Activated T-cell treated with anti-CD3 and anti-CD28 coated beads for 1 hour (primary cell): ENCODE measurements around the gene TMEM231.
A peak's percentile ranks its signal among the peaks of the same experiment; 100 is the strongest.
"Not testable (repeated sequence)": the region's sequence is repeated elsewhere in the genome, so short reads cannot be mapped to it uniquely, and the experiment has no call there.

ENCODE experiments used
- DNase-seq: peaks from one replicate; pipeline ENCODE4 v3.0.0-alpha.2; 2020; ENCODE audit warnings: low read depth

TMEM231 gene

DNA sequence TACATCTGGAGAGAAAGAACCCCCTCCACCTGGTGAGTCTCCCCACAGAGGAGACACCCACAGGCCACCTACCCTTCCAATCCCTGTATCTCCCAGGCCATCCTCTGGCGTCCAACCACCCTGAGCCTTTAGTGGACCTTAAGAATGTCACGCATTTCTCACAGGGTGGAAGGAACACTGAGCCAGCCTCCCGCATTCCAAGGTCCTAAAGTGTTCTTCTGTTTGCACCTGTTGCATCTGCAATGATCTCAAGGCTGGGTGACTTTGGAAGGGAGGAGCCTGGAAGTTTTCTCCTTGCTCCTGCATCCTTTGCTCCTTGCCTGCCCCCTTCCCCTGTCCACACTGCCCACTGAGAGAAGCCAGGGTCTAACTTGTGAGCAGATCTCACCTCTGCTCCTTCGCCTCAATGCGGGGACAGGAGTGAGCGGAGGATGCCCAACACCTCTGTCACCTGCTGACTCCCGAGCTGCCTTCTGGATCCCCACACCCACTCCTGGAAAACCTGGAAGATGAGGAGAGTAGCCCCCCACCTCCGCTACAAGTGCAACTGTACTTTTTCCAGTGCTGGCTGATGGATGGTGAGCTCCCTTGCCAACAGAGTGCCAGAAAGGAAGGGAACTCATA, 23.8 kb downstream of the TMEM231 start:
- no peak for DNase-seq

DNA sequence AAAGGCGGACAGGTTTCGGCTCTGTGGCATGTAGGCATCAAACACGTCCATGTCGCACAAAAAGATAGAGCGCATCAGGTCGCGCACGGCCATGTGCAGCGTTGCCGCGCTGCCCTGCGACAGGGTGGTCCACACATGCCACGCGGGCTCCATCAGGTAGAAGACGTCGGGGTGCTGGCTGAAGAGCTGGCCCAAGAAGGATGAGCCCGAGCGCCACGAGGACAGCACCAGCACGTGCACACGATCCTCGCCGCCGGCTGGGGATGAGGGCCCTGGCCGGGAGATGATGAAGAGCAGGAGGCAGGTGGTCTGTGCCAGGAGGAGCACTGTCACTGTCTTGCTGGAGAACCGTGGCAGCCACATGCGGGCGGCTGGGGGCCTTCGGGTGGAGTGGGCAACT, 26.1 kb downstream of the TMEM231 start:
- no peak for DNase-seq

DNA sequence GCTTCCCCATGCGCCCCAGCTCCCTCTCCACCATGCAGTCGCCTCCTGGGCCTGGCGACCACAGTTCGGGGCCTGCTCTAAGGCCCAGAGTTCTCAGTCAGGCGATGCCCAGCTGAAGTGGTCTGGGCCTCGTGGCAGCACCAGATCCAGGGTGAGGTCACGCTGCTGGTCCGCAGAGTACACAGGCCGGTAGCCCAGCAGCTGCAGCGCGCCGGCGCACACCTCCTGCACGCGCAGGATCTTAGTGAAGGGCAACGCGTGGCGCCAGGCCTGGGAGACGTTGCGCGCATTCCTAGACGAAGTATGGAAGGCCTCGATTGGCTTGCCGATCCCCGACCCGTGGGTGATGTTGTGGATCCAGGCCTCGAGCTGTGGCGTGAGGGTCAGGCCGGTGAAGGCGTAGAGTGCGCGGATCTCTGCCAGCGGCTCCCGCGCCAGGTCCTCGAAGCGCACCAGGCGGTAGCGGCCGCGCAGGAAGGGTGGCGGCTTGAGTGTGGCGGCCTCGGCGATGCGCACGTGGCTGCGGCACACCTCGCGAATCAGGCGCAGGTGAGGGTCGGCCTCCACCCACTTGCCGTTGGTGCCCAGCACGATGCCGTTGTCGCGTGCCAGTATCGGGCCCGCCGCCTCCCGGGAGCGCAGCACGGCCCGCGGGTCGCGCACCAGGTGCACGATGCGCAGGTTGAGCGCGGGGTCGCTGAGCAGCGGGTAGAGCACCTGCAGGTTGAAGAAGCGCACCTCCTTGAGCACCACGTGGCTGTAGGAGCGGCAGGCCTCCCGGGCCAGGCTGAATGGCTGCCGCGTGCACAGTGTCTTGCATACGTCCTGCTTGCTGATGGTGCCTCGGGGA, 26.8 kb downstream of the TMEM231 start:
- no peak for DNase-seq

DNA sequence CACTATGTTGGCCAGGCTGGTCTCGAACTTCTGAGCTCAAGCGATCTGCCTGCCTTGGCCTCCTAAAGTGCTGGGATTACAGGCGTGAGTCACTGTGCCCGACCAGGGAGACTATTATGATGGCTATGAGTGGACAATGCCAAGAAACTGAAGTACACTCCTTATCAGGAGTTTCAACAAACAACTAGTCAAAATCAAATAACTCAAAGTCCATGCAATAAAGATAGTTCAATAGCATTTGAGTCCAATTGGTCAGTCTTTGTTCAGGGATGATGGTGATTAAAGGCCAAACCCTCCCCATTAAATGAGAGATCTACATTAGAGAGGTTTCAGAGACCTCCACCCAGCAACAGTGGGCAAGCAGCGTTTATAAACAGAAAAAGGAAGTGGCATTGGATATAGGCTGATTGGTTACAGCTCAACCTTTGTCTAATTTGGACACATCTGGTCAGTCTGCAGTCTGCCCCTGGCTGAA, 28.2 kb downstream of the TMEM231 start:
- no peak for DNase-seq

DNA sequence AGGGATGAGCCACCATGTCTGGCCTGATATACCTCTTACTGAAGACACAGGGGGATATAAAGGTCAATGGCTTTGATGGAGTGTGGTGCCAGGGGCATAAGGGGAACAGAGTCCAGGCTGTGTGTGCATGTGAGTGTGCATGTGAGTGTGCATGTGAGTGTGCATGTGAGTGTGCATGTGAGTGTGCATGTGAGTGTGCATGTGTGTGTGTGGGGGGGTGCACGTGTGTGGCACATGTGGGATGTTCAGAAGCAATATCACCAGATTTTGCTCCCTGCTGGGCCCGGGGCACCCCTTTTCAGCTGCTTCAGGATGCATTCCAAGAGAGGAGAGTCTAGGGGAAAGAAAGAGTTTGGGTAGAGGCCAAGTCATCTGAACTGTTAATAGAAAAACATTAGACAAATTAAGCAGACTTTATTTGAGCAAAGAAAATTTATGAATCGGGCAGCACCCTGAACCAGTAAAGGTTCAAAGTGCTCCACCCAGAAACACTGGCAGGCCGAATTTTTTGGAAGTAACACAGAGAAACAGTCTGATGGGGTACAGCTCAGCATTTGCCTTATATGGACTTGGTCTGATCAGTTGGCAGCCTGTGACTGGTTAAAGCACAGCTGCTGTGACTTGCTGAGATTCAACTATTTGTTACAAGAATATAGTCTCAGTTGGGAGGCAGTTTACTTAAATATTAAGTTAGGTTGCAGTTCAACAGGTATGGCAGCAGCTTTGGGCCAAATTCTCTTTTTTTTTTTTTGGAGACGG, 29.8 kb downstream of the TMEM231 start:
- no peak for DNase-seq

DNA sequence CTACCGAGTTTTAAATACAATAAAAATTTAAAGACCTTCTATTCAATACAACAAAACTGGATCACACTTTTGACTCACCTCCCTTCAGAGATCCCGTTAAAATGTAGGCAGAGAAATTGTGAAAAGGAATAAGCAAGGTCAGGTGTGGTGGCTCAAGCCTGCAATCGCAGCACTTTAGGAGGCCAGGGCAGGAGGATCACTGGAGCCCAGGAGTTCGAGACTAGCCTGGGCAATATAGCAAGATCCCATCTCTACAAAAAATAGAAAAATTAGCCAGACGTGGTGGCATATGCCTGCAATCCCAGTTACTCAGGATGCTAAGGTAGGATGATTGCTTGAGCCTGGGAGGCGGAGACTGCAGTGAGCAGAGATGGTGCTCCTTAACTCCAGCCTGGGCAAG, 36.9 kb downstream of the TMEM231 start:
- DNase-seq: no peak

DNA sequence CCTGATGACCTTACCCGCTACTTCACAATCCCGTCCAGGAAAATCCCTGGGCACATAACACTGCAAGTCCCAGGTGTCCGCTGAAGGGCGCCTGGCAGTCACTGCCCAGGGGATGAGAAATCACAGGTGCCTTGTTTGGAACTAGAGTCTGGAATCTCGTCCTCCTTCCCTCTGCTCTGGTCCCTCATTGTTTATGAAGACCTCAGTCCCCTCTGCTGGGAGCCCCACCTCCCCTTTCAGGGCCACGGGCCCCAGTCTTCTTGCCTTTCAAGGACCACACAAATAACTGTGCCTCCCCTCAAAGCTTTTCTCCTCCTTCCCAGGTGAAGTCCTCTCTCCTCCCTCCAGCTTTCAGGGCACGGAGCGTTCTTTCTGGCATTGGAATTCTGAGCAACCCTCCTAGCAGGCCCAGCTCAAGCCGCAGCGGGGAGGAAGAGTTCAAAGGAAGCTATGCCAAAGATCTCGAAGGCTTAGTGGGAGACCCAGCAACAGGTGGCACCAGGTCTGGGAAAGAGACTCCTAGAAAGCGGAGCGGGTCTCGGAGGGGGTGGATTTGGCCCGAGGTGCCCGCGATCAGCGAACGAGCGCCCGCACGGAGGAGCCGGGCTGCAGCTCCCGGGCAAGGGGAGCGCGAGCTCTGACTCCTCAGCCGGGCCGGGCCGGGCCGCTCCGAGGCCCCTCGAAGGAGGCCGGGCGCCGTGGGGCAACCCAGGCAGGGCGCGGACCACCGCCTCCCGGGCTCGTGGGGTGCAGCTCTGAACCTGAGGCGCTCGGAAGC, 39.7 kb downstream of the TMEM231 start:
- DNase-seq: peak; percentile 7

DNA sequence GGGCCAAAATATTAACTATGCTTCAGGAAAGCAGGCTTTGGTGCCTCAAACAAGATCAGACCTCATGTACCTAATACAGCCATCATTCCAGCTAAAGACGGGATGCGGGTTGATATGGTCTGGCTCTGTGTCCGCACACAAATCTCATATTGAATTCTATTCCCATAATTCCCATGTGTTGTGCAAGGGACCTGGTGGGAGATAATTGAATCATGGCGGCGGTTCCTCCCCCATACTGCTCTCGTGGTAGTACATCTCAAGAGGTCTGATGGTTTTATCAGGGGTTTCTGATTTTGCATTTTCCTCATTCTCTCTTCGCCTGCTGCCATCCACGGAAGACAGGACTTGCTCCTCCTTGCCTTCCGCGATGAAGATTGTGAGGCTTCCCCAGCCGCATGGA, 41.8 kb downstream of the TMEM231 start:
- no peak for DNase-seq

DNA sequence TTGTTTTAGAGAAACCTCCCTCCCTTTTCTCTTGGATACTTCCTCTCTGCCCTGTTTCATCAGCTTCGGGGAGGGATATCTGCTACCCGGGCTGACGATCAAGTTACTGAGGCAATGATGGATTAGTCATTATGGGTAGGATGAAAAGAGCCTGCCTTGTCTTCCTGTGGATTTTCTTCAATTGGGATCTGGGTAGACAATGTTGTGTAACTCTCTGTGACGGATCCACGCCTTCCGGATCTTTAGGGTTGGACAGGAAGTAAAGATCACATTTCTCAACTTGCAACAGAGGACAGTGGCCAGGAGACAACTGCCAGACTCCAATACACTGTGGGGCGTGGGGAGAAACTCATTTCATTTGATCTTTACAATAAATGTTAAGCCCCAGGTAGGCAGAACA, 49.5 kb downstream of the TMEM231 start:
- DNase-seq: no peak

DNA sequence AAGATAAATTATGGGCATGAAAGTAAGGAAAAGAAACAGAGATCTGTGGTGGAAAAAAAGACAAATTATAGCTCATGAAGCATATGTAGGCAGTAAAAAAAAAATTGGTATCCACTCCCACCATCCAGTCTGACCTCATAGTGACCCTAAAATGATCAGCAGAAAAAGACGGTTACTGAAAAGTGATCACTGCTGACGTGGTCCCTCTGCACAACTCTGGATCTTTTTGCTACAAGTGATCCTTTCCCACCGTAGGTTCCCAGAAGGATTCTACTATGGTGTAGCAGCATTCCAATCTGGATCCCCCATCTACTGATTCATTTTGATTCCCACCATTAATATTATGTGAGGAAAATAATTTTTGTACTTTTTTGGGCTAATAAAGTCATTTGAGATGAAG, 49.9 kb downstream of the TMEM231 start:
- no peak for DNase-seq

DNA sequence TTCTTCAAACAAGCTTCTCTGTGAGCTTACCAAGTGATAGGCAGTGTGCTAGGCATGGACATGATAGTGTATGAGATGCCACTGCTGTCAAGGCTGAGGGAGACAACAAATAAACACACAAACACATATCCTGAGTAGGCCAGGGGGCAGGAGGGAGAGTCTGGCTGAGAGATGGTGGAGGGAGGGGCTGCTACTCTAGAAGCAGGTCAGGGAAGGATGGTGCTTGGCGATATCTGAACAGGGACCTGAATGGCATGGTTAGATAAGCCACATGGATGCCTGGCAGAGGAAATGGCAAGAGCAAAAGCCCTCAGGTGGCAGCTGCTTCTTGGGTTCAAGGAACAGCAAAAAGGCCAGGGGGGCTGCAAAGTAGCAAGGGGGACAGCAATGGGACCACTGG, 52.3 kb downstream of the TMEM231 start:
- DNase-seq: no peak

DNA sequence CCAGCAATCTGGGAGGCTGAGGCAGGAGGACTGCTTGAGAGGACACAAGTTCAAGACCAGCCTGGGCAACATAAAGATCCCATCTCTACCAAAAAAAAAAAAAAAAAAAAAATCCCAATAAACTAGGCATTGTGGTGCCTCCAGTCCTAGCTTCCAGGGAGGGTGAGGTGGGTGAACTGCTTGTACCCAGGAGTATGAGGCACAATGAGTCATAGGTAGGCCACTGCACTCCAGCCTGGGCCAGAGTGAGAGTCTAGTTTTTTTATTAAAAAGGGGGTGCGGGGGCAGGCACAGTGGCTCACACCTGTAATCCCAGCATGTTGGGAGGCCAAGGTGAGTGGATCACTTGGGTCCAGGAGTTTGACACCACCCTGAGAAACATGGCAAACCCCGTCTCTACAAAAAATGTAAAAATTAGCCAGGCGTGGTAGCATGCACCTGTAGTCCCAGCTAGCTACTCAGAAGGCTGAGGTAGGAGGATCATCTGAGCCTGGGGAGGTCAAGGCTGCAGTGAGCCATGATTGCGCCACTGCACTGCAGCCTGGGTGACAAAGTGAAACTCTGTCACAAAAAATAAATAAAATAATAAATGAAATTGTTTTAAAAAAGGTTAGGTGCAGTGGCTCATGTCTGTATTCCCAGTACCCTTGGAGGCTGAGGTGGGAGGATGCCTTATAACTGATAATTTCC, 53.0 kb downstream of the TMEM231 start:
- DNase-seq: no peak

DNA sequence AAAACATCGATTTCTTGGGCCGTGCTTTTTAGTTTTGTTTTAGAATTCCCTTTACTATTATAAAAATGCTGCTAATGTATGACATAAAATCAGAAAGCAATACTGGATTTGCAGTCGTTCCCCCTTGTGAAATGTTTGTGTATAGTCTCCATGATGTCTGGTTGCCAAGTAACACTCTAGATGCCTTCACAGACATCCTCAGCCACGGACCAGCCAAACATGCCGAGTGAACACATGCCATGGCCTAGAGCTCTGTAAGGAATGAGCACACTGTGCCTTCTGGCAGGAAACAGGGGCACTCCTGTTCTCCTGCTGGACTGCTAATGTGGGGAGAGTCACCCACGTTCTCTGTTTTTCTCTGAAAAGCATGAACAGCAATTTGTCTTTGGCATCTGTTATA, 54.2 kb downstream of the TMEM231 start:
- DNase-seq: not testable (repeated sequence)

DNA sequence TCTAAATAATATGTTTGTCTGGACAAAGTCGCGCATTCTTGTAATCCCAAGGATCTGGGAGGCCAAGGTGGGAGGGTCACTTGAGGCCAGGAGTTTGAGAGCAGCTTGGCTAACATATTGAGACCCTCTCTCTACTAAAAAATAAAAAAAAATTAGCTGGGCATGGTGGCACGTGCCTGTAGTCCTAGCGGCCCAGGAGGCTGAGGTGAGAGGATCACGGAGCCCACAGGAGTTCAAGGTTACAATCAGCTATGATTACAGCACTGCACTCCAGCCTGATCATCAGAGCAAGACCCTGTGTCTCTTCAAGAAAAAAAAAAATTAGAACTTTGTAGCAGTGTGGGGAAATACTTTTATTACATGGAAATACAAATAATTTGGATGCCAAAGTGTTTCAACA, 54.7 kb downstream of the TMEM231 start:
- no peak for DNase-seq

DNA sequence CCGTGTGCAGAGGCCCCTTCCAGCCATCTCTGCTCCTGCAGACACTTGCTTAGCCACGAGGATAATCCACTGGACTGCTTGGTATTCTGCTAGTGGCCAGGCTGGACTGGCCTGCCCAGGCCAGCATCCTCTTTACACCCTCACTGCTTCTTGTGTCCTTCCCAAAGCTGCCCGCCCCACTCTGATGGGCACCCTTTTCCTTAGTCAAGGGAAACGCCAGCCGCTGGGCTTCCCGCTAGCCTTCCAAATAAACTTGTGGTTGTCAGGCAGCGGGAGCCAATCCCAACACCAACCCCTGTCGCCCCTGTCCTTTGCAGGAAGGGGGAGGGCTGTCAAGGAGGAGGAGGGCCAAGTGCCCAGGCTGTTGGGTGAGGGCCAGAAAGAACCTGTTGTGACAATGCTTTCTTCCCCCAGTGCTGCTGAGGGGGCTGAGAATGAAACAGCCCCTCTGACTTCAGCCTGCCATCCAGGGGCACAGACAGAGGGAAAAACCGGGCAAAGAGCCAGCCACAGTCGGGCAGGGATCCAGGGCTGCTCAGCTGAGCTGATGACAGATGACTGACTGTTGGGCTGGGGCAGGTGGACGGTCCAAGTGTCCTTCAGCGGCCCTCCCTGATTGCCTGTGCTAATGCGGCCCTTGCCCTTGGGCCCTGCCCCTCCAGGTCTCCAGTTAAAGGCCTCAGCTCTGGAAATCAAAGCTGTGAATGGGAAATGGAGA, 57.3 kb downstream of the TMEM231 start:
- not testable (repeated sequence) for DNase-seq

DNA sequence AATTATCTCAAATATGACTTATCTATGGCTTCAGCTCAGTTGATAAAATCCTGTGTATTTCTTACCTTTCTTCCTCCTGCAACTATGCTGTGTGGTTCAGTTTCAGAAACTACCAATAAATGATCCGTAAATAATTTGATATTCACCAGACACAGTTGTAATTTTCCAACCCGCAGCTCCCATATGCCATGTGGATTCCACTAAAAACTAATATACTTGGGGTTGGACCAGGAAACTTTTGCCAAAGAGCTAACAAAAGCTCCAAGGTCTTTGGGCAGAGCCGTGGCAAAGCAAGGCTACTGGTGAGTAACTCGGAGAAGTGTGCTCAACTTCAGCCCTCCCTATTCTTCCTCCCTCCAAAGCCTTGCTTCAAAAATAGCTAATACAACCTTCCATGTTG, 58.5 kb downstream of the TMEM231 start:
- DNase-seq: no peak

DNA sequence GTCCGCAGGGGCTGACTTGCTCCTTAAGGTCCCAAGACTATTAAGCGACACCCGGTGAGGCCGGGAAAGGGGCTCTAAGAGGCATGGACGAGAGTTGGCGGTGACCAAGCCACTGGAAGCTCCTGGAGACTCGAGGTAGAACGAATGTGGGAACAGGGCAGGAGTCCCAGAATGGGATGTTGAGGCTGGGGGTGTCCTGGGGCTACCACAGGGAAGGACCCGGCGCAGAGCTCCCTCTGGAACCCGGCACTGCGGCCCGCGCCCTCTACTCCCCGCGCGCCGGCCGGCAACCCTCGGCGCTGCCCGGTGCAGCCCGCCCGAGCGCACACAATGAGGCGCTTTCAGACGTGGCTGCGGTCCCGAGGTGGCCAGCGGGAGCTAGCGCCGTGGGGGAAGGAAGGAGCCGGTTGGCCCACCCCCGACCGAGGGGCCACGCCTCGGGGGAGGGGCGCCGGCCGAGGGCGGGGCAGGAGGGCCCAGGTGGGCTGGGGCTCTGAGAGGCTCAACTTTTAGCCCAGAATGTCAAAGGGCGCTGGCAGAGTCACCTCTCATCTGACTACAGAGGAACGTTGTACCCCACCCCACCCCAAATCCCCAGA, 60.9 kb downstream of the TMEM231 start, which contains the start of gene CHST6:
Gene CHST6, minus strand, starts transcription at position 366 of the 599 bp plus-strand sequence. CDS start 15,613 bp downstream, outside the sequence.
- no peak for DNase-seq

DNA sequence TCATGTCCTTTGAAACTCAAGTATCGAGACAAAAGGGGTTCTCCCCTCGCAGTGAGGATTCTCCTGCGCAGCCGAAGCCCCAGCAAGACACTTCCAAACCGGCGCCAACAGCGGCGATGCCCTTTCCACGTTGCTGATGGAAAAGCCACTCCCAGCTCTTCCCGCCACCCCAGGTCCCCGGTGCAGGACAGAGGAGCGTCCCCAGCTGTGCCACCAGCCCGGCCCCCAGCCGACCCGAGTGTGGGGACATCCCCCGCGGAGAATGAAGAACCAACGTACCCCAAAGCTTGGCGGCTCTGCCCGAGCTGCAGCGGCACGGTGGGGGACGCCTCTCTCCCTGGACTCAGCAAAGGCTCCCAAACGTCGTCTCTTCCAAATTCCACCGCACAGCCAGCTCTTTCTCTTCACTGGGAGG, 61.4 kb downstream of the TMEM231 start:
- DNase-seq: no peak

DNA sequence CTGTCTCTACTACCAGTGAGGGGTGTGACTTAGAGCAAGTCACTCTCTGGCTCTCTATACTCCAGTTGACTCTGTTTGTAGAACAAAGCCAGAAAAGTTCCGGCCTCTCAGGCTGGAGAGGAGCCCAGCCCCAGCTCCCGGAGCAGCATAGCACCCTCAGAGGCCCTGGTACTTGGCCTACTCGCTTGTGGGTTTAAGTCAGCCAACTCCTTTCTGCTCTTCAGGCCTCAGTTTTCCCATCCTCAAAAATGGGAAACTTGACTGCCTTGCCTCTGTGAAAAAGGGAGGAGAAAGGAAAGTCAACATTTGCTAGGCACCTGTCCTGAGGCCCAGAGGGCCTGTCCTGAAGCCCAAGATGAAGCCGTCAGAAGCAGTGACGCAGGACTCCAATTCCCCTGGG, 61.9 kb downstream of the TMEM231 start:
- no peak for DNase-seq

DNA sequence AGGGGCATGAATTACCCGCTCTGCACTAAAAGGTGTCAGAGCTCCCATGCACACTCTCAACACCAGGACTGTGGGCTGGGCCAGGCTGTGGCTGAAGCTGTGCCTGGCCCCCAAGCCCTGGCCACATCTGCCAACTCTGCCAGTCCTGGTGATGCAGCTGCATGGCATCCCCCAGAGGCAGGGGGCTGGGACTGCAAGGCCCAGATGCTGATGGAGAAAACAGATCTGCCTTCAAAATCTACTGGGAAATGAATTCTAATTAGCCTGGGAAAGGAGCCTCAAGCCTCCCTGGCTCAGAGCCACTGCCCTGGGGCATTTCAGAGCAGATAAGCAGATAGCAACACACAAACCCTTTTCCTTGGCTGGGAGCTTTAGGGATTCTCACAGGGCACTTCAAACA, 64.2 kb downstream of the TMEM231 start:
- DNase-seq: no peak
